ENCODE results near the gene AMPH.
A peak's percentile ranks its signal among the peaks of the same experiment; 100 is the strongest.

- TF ChIP-seq CTCF (IDR thresholded peaks at IDR 0.05) (peak in 2 of 3 experiments; percentile 33 to 71), EP300 (IDR thresholded peaks at IDR 0.05) (no peak), POLR2A (IDR thresholded peaks at IDR 0.05; ENCODE audit: low read depth) (no peak)
These were observed 263.0 kb downstream of the AMPH start for GRCh38 chr7:38368191-38368605.

All from esophagus muscularis mucosa (tissue), 4 donors.